ENCODE data around the gene ITPKB.

Gene ITPKB

GRCh38 chr1:226596531-226597165 lies 142.4 kb downstream of the ITPKB start:
- FAIRE-seq: no peak
- TF ChIP-seq CTCF (IDR thresholded peaks at IDR 0.05; ENCODE audit: insufficient read depth, missing control alignments): no peak

GRCh38 chr1:226593541-226593940 lies 145.5 kb downstream of the ITPKB start:
- TF ChIP-seq CTCF (IDR thresholded peaks at IDR 0.05; ENCODE audit: insufficient read depth, missing control alignments): no peak
- FAIRE-seq: no peak
- no peak for DNase-seq (ENCODE audit: insufficient read length, low spot score)

More at GRCh38 chr1:226596531-226597165, 142.4 kb downstream of the ITPKB start:
- no peak for DNase-seq (ENCODE audit: insufficient read length, low spot score)

GRCh38 chr1:226590614-226591013 lies 148.5 kb downstream of the ITPKB start:
- DNase-seq (ENCODE audit: insufficient read length, low spot score) (no peak), FAIRE-seq (no peak)
- TF ChIP-seq CTCF (IDR thresholded peaks at IDR 0.05; ENCODE audit: insufficient read depth, missing control alignments): no peak

GRCh38 chr1:226589008-226589733 lies 149.9 kb downstream of the ITPKB start:
- DNase-seq (ENCODE audit: insufficient read length, low spot score): no peak
- TF ChIP-seq CTCF (IDR thresholded peaks at IDR 0.05; ENCODE audit: insufficient read depth, missing control alignments): no peak
- no peak for FAIRE-seq

GRCh38 chr1:226588484-226588883 lies 150.6 kb downstream of the ITPKB start:
- no peak for DNase-seq (ENCODE audit: insufficient read length, low spot score)

GRCh38 chr1:226586650-226587422 lies 152.2 kb downstream of the ITPKB start:
- TF ChIP-seq CTCF (IDR thresholded peaks at IDR 0.05; ENCODE audit: insufficient read depth, missing control alignments): no peak
- FAIRE-seq: no peak
- DNase-seq (ENCODE audit: insufficient read length, low spot score): no peak

More at GRCh38 chr1:226588484-226588883, 150.6 kb downstream of the ITPKB start:
- no peak for FAIRE-seq
- no peak for TF ChIP-seq CTCF (IDR thresholded peaks at IDR 0.05; ENCODE audit: insufficient read depth, missing control alignments)

Measured in D721Med (cell line).